CD4-positive, alpha-beta T cell treated with Interleukin-4 for 4 hours (primary cell): Measurements from ENCODE around the gene C1orf56.
"Not testable (repeated sequence)": the region's sequence is repeated elsewhere in the genome, so short reads cannot be mapped to it uniquely, and the experiment has no call there.

Source experiments
- DNase-seq: peaks from one replicate; pipeline ENCODE4 v3.0.0-alpha.2; 2020

The C1orf56 gene

DNA sequence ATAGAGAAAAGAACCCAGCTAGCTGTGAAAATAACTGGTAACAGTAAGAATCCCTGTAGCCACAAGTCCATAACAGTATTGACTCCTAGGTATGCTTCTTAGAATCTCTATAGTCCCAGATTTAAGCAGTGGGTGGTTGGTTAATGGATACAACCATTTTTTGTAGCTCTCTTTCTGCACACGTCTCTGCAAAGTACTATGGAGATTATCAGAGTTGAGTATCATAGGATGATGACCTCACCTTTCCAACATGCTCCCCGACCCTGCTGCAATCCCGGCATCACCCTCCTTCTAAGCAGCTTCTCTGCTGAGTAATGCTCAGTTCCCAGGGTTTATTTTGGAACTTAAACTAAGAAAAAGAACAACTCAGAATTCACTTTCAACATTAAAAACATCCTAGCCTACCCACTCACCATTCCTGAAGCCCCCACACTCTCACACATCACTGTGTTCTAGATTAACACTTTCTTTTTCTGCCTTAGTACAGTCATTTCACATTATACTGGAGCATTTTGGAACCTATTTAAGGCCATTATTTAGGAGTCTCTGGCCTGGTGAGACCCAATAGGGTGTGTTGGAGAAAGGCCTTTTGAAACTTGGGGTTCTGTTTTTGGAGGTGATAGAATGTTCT, 15.3 kb downstream of the C1orf56 start:
- DNase-seq = no peak

DNA sequence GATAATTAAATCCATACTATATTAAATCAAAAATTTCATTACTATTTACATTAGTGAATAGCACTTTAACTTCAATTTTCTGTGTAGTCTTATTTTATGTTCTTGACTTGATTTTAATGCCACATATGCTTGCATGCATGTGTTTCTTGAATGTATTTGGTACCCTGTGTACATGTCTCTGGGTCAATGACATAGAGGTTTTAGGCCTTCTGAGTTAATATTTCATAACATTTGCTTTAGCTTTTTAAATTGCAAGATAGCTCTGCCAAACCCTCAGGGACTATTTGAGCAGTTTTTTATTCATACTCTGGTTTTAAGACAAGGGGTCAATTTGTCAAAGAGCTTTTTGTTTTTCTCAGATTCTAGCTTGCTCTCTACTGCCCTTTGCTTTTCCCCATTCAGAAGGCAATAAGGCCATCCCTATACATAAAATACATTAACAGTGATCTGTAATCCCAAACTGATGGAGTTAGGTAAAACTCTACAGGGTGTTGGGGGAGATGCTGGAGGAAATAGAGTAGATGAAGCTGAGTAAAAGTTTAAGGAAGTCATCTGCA, 17.6 kb downstream of the C1orf56 start:
- DNase-seq = no peak

DNA sequence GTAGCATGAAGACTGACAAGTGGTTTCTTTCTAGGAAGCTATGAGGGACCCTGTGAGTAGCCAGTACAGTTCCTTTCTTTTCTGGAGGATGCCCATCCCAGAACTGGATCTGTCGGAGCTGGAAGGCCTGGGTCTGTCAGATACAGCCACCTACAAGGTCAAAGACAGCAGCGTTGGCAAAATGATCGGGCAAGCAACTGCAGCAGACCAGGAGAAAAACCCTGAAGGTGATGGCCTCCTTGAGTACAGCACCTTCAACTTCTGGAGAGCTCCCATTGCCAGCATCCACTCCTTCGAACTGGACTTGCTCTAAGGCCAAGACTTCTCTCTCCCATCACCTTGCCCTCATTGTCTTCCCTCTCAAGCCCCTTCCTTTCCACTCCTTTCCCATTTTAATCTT, 19.6 kb downstream of the C1orf56 start:
- no peak for DNase-seq

DNA sequence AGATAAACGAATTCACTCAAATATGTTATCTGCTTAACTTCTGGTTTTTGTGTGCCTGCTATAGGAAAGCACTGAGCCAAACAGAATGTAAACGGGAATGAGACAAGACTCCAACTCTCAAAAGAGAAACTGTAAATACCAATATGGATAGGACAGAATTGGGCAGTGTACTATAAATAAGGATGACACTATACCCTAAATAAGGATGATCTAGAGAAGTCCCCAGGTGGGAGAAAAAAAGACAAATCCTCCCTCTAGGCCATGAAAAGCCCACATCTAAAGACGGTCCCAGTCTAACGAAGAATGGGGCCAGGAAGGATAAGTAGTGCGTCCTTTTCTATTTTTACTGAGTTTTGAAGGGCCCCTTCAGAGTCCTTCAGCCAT, 21.5 kb downstream of the C1orf56 start:
- DNase-seq = no peak

DNA sequence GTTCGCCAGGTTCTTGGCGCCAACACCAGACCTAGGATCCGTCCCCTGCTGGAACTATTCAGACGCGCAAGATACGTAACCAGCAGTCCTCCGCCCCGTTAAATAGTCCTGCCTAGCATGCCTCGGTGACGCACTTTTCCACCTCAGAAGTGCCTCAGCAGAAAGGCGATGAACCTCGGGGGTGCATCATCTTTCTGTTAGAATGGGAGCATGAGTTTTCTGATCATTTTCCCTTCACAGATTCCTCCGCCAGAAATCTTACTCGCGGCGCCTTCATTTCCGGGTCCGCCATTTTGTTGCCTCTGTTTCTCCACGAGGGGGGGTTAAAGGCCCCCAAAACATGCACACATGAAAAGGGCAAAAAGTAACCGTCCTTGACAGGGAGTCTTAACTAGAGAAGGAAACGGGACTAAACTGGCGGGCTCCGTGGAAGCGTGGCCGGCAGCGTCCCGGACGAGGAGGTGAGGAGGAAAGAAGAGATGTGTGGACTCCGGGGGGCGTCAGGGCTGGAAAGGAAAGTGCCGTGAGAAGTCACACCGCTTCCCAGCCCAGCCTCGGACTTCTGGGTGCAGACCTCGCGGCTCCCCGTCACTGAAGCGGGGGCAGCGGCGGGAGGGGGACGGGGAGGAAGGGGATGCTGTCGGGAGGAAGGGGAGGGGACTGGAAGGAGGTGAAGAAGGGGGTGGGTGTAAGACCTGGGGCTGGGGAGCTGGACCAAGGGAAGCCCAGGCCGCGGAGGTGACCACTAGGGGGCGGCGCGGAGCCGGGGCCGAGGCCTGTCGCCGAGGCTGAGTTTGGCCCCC, 23.1 kb downstream of the C1orf56 start, which contains the start of gene GABPB2:
TSS of gene GABPB2 (plus strand) at position 288 of the 803 bp plus-strand sequence. CDS start 17,429 bp downstream, outside the sequence.
- DNase-seq = peak; percentile 88

DNA sequence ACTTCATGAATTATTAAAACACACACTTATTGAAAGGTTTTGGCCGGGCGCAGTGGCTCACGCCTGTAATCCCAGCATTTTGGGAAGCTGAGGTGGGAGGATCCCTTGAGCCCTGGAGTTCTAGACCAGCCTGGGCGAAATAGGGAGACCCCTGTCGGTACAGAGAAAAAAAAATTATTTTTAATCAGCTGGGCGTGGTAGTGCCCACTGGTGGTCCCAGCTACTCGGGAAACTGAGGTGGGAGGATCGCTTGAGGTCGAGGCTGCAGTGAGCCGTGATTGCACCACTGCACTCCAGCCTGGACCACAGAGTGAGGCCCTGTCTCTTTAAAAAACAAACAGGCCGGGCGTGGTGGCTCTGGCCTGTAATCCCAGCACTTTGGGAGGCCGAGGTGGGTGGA, 24.7 kb downstream of the C1orf56 start:
- DNase-seq = no peak

DNA sequence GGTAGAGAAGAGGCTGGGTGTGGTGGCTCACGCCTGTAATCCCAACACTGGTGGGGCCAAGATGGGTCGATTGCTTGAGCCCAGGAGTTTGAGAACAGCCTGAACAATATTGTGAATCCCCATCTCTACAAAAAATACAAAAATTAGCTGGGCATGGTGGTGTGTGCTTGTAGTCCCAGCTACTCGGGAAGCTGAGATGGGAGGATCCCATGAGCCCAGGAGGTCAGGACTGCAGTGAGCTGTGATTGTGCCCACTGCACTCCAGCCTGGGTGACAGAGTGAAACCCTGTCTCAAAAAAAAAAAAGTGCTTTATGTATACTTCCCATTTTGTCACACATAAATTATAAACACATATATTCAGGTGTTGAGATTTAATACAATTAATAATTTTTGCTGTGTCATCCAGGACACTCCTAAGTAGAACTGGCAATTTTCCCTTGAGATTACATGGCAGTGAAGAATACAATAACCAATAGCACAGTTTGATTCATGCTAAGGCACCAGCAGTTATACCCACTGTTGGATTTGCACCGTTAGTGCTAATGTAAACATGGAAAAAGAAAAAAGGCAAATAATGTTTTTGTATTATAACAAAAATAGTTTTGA, 38.5 kb downstream of the C1orf56 start:
- no peak for DNase-seq

DNA sequence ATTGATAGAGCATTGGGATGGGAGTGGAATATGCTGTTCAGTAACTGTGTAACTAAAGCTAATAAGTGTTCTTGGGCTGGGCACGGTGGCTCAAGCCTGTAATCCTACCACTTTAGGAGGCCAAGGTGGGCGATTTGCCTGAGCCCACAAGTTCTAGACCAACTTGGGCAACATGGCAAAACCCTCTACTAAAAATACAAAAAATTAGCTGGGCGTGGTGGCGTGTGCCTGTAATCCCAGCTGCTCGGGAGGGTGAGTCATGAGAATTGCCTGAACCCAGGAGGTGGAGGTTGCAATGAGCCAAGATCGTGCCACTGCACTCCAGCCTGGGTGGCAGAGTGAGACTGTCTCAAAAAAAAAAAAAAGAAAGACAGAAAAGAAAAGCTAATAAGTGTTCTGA, 49.9 kb downstream of the C1orf56 start:
- DNase-seq = not testable (repeated sequence)

DNA sequence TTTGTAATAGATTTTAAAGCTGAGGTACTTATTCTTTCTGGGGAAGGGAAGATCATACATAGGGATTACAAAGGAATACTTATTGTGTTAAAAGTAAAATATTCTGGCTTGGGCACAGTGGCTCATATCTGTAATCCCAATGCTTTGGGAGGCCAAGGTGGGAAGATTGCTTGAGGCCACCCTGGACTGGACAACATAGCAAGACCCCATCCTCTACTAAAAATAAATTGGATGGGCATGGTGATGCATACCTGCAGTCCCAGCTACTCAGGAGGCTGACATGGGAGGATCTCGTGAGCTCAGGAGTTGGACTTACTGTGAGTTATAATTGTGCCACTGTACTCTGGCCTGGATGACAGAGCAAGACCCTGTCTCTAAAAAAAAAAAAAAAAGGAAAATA, 50.6 kb downstream of the C1orf56 start:
- no peak for DNase-seq
